Heart right ventricle (tissue), 16 donors: ENCODE data around the gene TXN. TPM values are rescaled to one million over a fixed set of nuclear protein-coding genes. Genes with fewer than 3 reads are reported as not detected.

ENCODE experiments used
- ATAC-seq, 8 donors: fragments of 200-7000 bp; cut with Tn5 transposase; one replicate each; pipeline ENCODE4 v1.9.1; 2020; ENCODE audit warnings: mild to moderate bottlenecking in 8 of 8, moderate library complexity in 8 of 8, moderate number of reproducible peaks in 1 of 8
- DNase-seq, 2 donors: peaks; one replicate each; pipeline ENCODE4 v3.0.0-alpha.2; 2020
- H3K27ac ChIP-seq, 10 donors: fragments of 200-600 bp; sonication (generic) in 2 of 10; one replicate each; pipeline versions ENCODE4 v1.5.0 to v1.8.0; 2020 to 2022; ENCODE audit warnings: mild to moderate bottlenecking in 3 of 10
- H3K27me3 ChIP-seq, 7 donors: fragments of 200-600 bp; one replicate each; pipeline ENCODE4 v1.8.0; 2021 to 2022; ENCODE audit warnings: mild to moderate bottlenecking in 2 of 7
- H3K36me3 ChIP-seq, 9 donors: fragments of 200-600 bp; sonication (generic) in 1 of 9; one replicate each; pipeline versions ENCODE4 v1.5.0 to v1.8.0; 2020 to 2022; ENCODE audit warnings: mild to moderate bottlenecking in 2 of 9
- H3K4me1 ChIP-seq, 9 donors: fragments of 200-600 bp; sonication (generic) in 1 of 9; one replicate each; pipeline versions ENCODE4 v1.5.0 to v1.8.0; 2020 to 2022; ENCODE audit warnings: mild to moderate bottlenecking in 4 of 9
- H3K4me3 ChIP-seq, 10 donors: fragments of 200-600 bp; sonication (generic) in 2 of 10; one replicate each; pipeline versions ENCODE4 v1.5.0 to v1.8.0; 2020 to 2022; ENCODE audit warnings: mild to moderate bottlenecking in 7 of 10, moderate library complexity in 2 of 10
- H3K9me3 ChIP-seq, 11 donors: fragments of 200-600 bp in 10 of 11; sonication (generic) in 2 of 11; one replicate each; pipeline versions ENCODE4 v1.5.0 to v1.8.0; 2013 to 2022; ENCODE audit warnings: mild to moderate bottlenecking in 2 of 11, control low read depth in 1 of 11, moderate library complexity in 1 of 11
- WGBS, 2 donors: extraction: QIAGEN DNeasy Blood & Tissue Kit; methylation state at CpG; one replicate each; pipeline ENCODE4 v1.1.7; 2013; ENCODE audit warnings: inconsistent platforms in 1 of 2; 5-methylcytosine and 5-hydroxymethylcytosine counted together
- intact Hi-C, 10 donors: fragments of 100-400 bp; cut with DNase I; formaldehyde crosslinking; loops; one replicate each; pipeline versions ENCODE4 v1.11.1 to v1.14.2; 2022
- long read RNA-seq, 3 donors: library from polyadenylated mRNA; unstranded; transcript quantifications; one replicate each; pipeline ENCODE4 v2.0.0, GENCODE V29; 2020 to 2021
- polyA plus RNA-seq, 2 donors: library from polyadenylated mRNA; stranded (reverse); fragments of 200-250 nt; gene quantifications; one replicate each; pipeline ENCODE4 v1.2.3, GENCODE V29; 2013
- total RNA-seq, 10 donors: library from RNA; stranded (reverse); fragmentation: NEBNext Ultra II Directional in 3 of 10; extraction: Animal tissue kit (Norgen Biotek cat#: 25700) in 3 of 10; gene quantifications; one replicate each; pipeline versions ENCODE4 v1.2.1 to v1.2.4, GENCODE V29; 2021 to 2023
- TF ChIP-seq, protein P1 (sequence below), 9 donors: fragments of 200-600 bp; sonication (generic) in 2 of 9; IDR thresholded peaks; one replicate each; pipeline versions ENCODE4 v1.5.0 to v1.8.0; 2021 to 2022; ENCODE audit warnings: antibody characterized with exemption in 9 of 9, mild to moderate bottlenecking in 5 of 9, moderate library complexity in 1 of 9
- donor health status: Arrhythmogenic right ventricular cardiomyopathy.
- donor health status: ischemic (EF 13 %, LVEDD 7.1; RV severe dilation, severe dysfunction).
- donor health status: healthy with polysubstance abuse.
- donor health status: DM: no; HTN: yes; CAD: no.
- donor health status: DM: no; HTN: no; CAD: no.
- donor health status: ischemic (EF 25% LVEDD 6.9; RV normal size, moderate dysfunction).
- donor health status: ischemic (EF 25% LVEDD 5.7; RV mildly dilated, moderate dysfunction).
- donor health status: healthy.
- donor health status: DM: yes; HTN: yes; CAD: no.
- donor health status: Ischemic cardiomyopathy.
- donor health status: ischemic (EF 35%, LVEDD 5.7; RV mildly dilated, moderate dysfunction).
- donor health status: nonischemic (EF 11% LVEDD 7.7; RV severe dilation, severe dysfunction).
- donor health status: DM: yes; HTN: yes; CAD: no.
- donor health status: PGD.
- donor health status: ischemic (EF 29% LVEDD 5.4; RV normal size, mild dysfunction).
- donor health status: nonischemic (EF 23%, LVEDD 6.1; RV moderate dilation, normal function).

Gene TXN
- total RNA-seq (100 to 1,000 TPM in 1 of 10 donors, 10 to 100 TPM in 9; 50.7 to 113 (median 56.1) TPM), polyA plus RNA-seq (100 to 1,000 TPM; 108 to 134 TPM)
- long read RNA-seq, donor 1, transcript TXN-202 (5 exons, 869 nt) = major isoform, 39 of 39 reads
- long read RNA-seq, donor 1, partial matches to known transcripts = 0 of 39 reads
- long read RNA-seq, donor 1, other reads (novel, unspliced or antisense) = 0 of 39 reads
- long read RNA-seq, donor 2, transcript TXN-202 (5 exons, 869 nt) = major isoform, 30 of 31 reads
- long read RNA-seq, donor 2, partial matches to known transcripts = 0 of 31 reads
- long read RNA-seq, donor 2, other reads (novel, unspliced or antisense) = 1 of 31 reads
- long read RNA-seq, donor 3, transcript TXN-202 (5 exons, 869 nt) = major isoform, 7 of 7 reads
- long read RNA-seq, donor 3, partial matches to known transcripts = 0 of 7 reads
- long read RNA-seq, donor 3, other reads (novel, unspliced or antisense) = 0 of 7 reads

DNA sequence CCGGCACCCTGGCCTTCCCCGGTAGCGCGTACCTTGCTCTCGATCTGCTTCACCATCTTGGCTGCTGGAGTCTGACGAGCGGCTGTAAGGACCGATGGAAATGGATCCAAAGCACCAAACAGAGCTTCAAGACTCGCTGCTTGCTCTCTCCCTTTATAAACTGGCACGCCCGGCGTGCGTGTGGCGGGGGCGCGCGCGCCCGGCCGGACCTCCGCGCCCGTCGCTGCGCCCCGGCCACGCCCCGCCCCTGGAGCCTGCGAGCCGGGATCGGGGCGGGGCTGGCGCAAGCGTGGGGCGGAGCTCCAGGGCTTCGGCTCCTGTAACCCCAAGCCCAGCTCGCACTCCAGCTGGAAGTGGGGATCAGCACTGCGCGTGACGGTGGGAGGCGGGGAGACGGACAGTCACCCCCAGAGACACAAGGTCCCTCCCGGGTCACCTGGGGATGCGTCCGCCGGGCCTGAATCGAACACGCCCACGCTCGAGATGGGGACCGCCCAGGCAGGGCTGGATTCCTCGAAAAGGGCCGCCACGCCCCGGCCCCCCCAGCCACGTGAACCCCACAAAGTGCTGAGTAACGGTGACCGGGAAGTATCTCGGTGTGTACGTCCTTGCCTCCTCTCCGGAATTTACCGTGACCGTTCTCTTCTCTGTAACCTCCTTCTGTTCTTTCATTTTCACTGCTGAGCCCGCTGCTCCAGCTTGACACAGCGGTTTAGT, at the start of gene TXN:
Gene TXN, minus strand, starts transcription at position 128 of the 717 bp plus-strand sequence. Its CDS starts 72 bp downstream, at position 56.
- 0 to 1% methylated on average over 65 of the region's 65 CpGs for WGBS, 2 donors
- Histone ChIP-seq H3K36me3 (no peaks in the 10 kb centered on the region), H3K9me3 (no peaks in the 10 kb centered on the region), H3K4me1 (peaks cover 2 to 49% (median 25%) of the 10 kb centered on the region in 9 donors), H3K4me3 (peak within 1 kb of the TSS; percentile 89 to 99 (median 96)), H3K27me3 (no peaks in the 10 kb centered on the region), H3K27ac (peak within 1 kb of the TSS; percentile 41 to 94 (median 90))
- ATAC-seq = peak; percentile 93 to 97 (median 94)
- intact Hi-C loops = no loop called here
- TF ChIP-seq, protein P1, sequence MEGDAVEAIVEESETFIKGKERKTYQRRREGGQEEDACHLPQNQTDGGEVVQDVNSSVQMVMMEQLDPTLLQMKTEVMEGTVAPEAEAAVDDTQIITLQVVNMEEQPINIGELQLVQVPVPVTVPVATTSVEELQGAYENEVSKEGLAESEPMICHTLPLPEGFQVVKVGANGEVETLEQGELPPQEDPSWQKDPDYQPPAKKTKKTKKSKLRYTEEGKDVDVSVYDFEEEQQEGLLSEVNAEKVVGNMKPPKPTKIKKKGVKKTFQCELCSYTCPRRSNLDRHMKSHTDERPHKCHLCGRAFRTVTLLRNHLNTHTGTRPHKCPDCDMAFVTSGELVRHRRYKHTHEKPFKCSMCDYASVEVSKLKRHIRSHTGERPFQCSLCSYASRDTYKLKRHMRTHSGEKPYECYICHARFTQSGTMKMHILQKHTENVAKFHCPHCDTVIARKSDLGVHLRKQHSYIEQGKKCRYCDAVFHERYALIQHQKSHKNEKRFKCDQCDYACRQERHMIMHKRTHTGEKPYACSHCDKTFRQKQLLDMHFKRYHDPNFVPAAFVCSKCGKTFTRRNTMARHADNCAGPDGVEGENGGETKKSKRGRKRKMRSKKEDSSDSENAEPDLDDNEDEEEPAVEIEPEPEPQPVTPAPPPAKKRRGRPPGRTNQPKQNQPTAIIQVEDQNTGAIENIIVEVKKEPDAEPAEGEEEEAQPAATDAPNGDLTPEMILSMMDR (IDR thresholded peaks at IDR 0.05) = no peak
- DNase-seq = peak; percentile 89 to 92

DNA sequence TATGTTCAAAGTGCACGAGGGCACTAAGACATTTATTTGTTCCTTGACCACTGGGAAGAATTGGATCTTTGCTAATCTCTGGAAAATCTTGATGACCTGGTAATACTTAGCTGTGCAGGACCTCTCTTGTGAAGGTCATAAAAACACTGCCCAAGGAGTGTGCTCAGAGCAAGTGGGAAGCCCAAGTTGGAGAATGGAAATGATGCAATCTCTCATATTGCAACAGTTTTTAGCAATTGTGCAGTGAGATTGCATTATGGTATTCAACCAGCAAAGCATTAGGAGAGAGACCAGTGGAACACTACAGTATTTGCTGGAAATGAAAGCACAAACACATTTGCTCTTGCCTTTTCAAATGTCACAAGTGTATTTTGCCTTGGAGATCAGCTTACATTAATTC, 46.8 kb upstream of the TXN start:
- 67 to 94% methylated on average over 1 of the region's 1 CpG for WGBS, 2 donors
- Histone ChIP-seq H3K9me3 (no peaks in the 10 kb centered on the region), H3K27me3 (peaks cover 0 to 7% (median 4%) of the 10 kb centered on the region in 7 donors), H3K27ac (no peak overlapping the region), H3K36me3 (no peaks in the 10 kb centered on the region), H3K4me1 (peaks cover 0 to 6% (median 0%) of the 10 kb centered on the region in 9 donors), H3K4me3 (no peak overlapping the region)
- TF ChIP-seq, protein P1 (IDR thresholded peaks at IDR 0.05) = no peak
- intact Hi-C loops = no loop called here
- DNase-seq (no peak), ATAC-seq (peak in 1 of 8 donors; percentile 50)

DNA sequence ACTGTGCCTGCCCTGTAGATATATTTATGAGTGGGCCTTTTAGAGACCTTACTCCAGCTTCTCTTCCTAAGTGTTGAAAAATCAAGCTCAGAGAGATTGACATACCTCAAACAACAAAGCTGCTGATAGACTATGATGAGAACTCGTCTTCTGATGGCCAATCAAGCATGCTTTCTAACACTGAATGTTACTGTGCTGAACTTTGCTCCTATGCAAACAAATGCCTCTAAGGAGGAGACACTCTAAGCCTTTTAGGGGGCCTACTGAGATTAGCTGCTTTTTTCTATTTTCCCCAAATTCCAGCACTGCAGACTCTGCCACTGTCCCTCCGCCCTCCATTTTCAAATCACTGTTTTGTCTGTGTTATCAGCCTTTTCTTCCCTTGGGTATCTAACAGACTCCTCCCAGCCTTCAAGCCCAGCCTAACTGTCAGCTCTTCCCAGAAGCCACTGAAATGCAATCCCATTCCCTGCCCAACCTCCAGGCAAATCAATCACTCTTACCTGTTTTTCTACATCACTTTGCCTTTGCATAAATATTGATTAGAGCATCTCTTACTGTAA, 41.8 kb upstream of the TXN start:
- H3K36me3 ChIP-seq = no peaks in the 10 kb centered on the region
- H3K9me3 ChIP-seq = no peaks in the 10 kb centered on the region
- ATAC-seq = no peak
- H3K27me3 ChIP-seq = peaks cover 0 to 7% (median 0%) of the 10 kb centered on the region in 7 donors
- no peak for DNase-seq
- TF ChIP-seq, protein P1 (IDR thresholded peaks at IDR 0.05) = no peak
- peaks cover 0 to 5% (median 0%) of the 10 kb centered on the region in 9 donors for H3K4me1 ChIP-seq
- H3K4me3 ChIP-seq = no peak overlapping the region
- H3K27ac ChIP-seq = no peak overlapping the region
- intact Hi-C loops = no loop called here
- 45 to 47% methylated on average over 2 of the region's 2 CpGs for WGBS, 2 donors

DNA sequence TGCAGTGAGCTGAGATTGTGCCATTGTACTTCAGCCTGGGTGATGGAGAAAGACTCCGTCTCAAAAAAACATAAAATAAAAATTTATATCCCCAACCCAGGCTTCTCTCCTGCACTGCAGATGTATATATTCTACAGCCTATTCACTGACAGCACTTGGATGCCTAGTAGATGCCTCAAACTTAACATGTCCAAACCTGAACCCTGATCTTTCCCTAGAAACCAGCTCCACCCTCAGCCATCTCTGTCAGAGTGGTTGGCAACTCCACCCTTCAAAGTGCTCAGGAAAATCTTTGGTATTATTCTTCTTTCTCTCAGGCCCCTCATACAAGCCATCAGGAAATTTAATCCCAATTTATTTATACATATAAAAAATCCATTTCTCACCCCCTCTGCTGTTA, 36.9 kb upstream of the TXN start:
- Histone ChIP-seq H3K36me3 (no peaks in the 10 kb centered on the region), H3K4me1 (no peaks in the 10 kb centered on the region), H3K27me3 (peaks cover 0 to 5% (median 0%) of the 10 kb centered on the region in 7 donors), H3K9me3 (no peaks in the 10 kb centered on the region), H3K4me3 (no peak overlapping the region), H3K27ac (no peak overlapping the region)
- DNase-seq (no peak), ATAC-seq (no peak)
- intact Hi-C loops = no loop called here
- TF ChIP-seq, protein P1 (IDR thresholded peaks at IDR 0.05) = no peak
- 84 to 96% methylated on average over 1 of the region's 1 CpG for WGBS, 2 donors
